SU-DHL-6 (cell line): ENCODE data around the gene GOLPH3L.

Source experiments
- EZH2phosphoT487 ChIP-seq: fragments of 200-600 bp; sonication (generic), shearing (Covaris generic); conservative IDR thresholded peaks from 2 replicates; pipeline ENCODE4 v1.6.1; 2018; ENCODE audit warnings: mild to moderate bottlenecking, antibody characterized with exemption, low read length, moderate library complexity, mixed read lengths
- TF ChIP-seq, protein P1 (sequence below): fragments of 200-600 bp; sonication (generic); IDR thresholded peaks from one replicate; pipeline ENCODE4 v1.5.1; 2017; ENCODE audit warnings: antibody characterized with exemption, mild to moderate bottlenecking, low read length, moderate library complexity; ENCODE audit not compliant: insufficient read depth, poor library complexity, severe bottlenecking

DNA sequence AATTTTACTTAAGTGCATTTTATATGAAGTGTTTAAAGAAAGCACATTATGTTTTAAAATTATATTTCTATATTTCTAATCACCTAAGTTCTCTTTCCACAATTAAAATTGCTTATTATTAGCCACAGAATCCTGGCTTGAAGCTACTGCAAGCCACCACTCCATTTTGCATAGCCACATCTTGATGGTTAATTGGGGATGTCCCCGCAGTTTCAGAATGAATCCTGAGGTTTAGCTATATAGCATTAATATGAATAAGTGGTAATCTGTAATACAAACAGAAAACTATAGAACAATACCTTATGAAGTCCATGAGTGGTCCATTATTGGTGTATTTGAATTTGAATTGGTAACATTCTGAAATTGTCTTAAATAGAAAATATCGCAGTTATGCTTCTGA is 11.6 kb upstream of the GOLPH3L start:
- TF ChIP-seq, protein P1, sequence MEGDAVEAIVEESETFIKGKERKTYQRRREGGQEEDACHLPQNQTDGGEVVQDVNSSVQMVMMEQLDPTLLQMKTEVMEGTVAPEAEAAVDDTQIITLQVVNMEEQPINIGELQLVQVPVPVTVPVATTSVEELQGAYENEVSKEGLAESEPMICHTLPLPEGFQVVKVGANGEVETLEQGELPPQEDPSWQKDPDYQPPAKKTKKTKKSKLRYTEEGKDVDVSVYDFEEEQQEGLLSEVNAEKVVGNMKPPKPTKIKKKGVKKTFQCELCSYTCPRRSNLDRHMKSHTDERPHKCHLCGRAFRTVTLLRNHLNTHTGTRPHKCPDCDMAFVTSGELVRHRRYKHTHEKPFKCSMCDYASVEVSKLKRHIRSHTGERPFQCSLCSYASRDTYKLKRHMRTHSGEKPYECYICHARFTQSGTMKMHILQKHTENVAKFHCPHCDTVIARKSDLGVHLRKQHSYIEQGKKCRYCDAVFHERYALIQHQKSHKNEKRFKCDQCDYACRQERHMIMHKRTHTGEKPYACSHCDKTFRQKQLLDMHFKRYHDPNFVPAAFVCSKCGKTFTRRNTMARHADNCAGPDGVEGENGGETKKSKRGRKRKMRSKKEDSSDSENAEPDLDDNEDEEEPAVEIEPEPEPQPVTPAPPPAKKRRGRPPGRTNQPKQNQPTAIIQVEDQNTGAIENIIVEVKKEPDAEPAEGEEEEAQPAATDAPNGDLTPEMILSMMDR: no peak
- TF ChIP-seq EZH2phosphoT487: no peak
